Hepatocyte (in vitro differentiated cells): ENCODE results near the gene EXOC5. TPM values are rescaled to one million over a fixed set of nuclear protein-coding genes. Genes with fewer than 3 reads are reported as not detected.

Experiments
- DNase-seq: peaks from one replicate; pipeline ENCODE4 v3.0.0-alpha.2; 2016; ENCODE audit warnings: low spot score
- H2AFZ ChIP-seq: fragments of 200-600 bp; sonication (generic); 2 replicates; pipeline ENCODE4 v1.6.0; 2016; ENCODE audit warnings: antibody characterized with exemption, mild to moderate bottlenecking
- H3K27ac ChIP-seq: fragments of 200-600 bp; sonication (generic); 2 replicates; pipeline ENCODE4 v1.5.1; 2016; ENCODE audit warnings: mild to moderate bottlenecking
- H3K27me3 ChIP-seq: fragments of 200-600 bp; sonication (generic); 2 replicates; pipeline ENCODE4 v1.6.1; 2016
- H3K36me3 ChIP-seq: fragments of 200-600 bp; sonication (generic); replicated peaks from 2 replicates; pipeline ENCODE4 v1.5.1; 2016; ENCODE audit warnings: low read depth; ENCODE audit not compliant: insufficient read depth
- H3K4me1 ChIP-seq: fragments of 200-600 bp; sonication (generic); 2 replicates; pipeline ENCODE4 v1.5.1; 2016; ENCODE audit warnings: mild to moderate bottlenecking, moderate library complexity; ENCODE audit not compliant: insufficient read depth
- H3K4me2 ChIP-seq: fragments of 200-600 bp; sonication (generic); 2 replicates; pipeline ENCODE4 v1.6.0; 2016
- H3K4me3 ChIP-seq: fragments of 200-600 bp; sonication (generic); 2 replicates; pipeline ENCODE4 v1.5.1; 2016; ENCODE audit warnings: mild to moderate bottlenecking
- H3K79me2 ChIP-seq: fragments of 200-600 bp; sonication (generic); 2 replicates; pipeline ENCODE4 v1.6.0; 2017; ENCODE audit warnings: mild to moderate bottlenecking
- H3K9me2 ChIP-seq: fragments of 200-600 bp; sonication (generic); replicated peaks from 2 replicates; pipeline ENCODE4 v1.6.0; 2017; ENCODE audit warnings: mild to moderate bottlenecking; ENCODE audit not compliant: insufficient read depth
- H3K9me3 ChIP-seq: fragments of 200-600 bp; sonication (generic); 2 replicates; pipeline ENCODE4 v1.5.1; 2016; ENCODE audit warnings: low read depth, mild to moderate bottlenecking
- H4K20me1 ChIP-seq: fragments of 200-600 bp; sonication (generic); 2 replicates; pipeline ENCODE4 v1.6.0; 2016; ENCODE audit warnings: mild to moderate bottlenecking; ENCODE audit not compliant: insufficient read depth, poor library complexity, severe bottlenecking
- CTCF ChIP-seq: fragments of 200-600 bp; sonication (generic); IDR thresholded peaks from 2 replicates; pipeline ENCODE4 v1.5.1; 2016; ENCODE audit warnings: antibody characterized with exemption, mild to moderate bottlenecking; ENCODE audit not compliant: poor library complexity
- EZH2 ChIP-seq: fragments of 200-600 bp; sonication (generic); IDR thresholded peaks from 2 replicates; pipeline ENCODE4 v1.6.1; 2016; ENCODE audit warnings: antibody characterized with exemption, mild to moderate bottlenecking, borderline replicate concordance
- EZH2phosphoT487 ChIP-seq: fragments of 200-600 bp; sonication (generic); IDR thresholded peaks from one replicate; pipeline ENCODE4 v1.6.1; 2018; ENCODE audit warnings: antibody characterized with exemption, mild to moderate bottlenecking, low read depth, moderate library complexity; ENCODE audit not compliant: unreplicated experiment, severe bottlenecking
- WGBS: methylation state at CpG from one replicate; pipeline ENCODE4 v1.1.6; 2016; ENCODE audit warnings: low lambda C conversion rate; ENCODE audit errors: missing lambda C conversion rate; 5-methylcytosine and 5-hydroxymethylcytosine counted together
- polyA plus RNA-seq: library from polyadenylated mRNA; unstranded; fragments of >200 nt; fragmentation: Nextera tagmentation; extraction: Ambion mirVana; gene quantifications from 2 replicates; pipeline ENCODE4 v1.2.1, GENCODE V29; 2016
- total RNA-seq: library from RNA; depleted of rRNA; stranded (reverse); fragments of >200 nt; gene quantifications from 2 replicates; pipeline ENCODE4 v1.2.3, GENCODE V29; 2014

EXOC5 gene
- total and polyA plus RNA-seq, 2 experiments from 2014 or later, result 31.4 to 51.8 TPM

GRCh38 chr14:57274551-57274950 is 5.8 kb upstream of the EXOC5 start:
- no peaks in the 10 kb centered on the region for H3K9me2 ChIP-seq
- no peaks in the 10 kb centered on the region for H3K9me3 ChIP-seq
- DNase-seq, result no peak
- peaks cover 4% of the 10 kb centered on the region for H4K20me1 ChIP-seq
- no peaks in the 10 kb centered on the region for H3K4me1 ChIP-seq
- H3K79me2 ChIP-seq, result peaks cover 64% of the 10 kb centered on the region
- no peak overlapping the region for H3K4me3 ChIP-seq
- no peak overlapping the region for H3K4me2 ChIP-seq
- TF ChIP-seq CTCF (no peak), EZH2phosphoT487 (no peak), EZH2 (no peak)
- H3K36me3 ChIP-seq, result no peaks in the 10 kb centered on the region
- 95% methylated on average over 2 of the region's 2 CpGs for WGBS
- no peak overlapping the region for H3K27ac ChIP-seq
- no peak overlapping the region for H2AFZ ChIP-seq
- no peaks in the 10 kb centered on the region for H3K27me3 ChIP-seq

- Histone ChIP-seq H3K27ac (no peak overlapping the region), H3K9me2 (no peaks in the 10 kb centered on the region), H4K20me1 (peaks cover 4% of the 10 kb centered on the region), H3K4me2 (no peak overlapping the region), H3K36me3 (no peaks in the 10 kb centered on the region), H3K9me3 (no peaks in the 10 kb centered on the region), H3K4me3 (no peak overlapping the region), H2AFZ (no peak overlapping the region), H3K27me3 (no peaks in the 10 kb centered on the region), H3K4me1 (no peaks in the 10 kb centered on the region), H3K79me2 (peaks cover 64% of the 10 kb centered on the region)
- 76% methylated on average over 1 of the region's 1 CpG for WGBS
- TF ChIP-seq EZH2phosphoT487 (no peak), EZH2 (no peak), CTCF (no peak)
- DNase-seq, result no peak
Observed at GRCh38 chr14:57273236-57273635, 4.5 kb upstream of the EXOC5 start.

- Histone ChIP-seq H3K4me1 (peaks cover 7% of the 10 kb centered on the region), H3K36me3 (no peaks in the 10 kb centered on the region), H3K9me2 (no peaks in the 10 kb centered on the region), H3K4me2 (peak overlapping the region; percentile 72), H3K9me3 (no peaks in the 10 kb centered on the region), H3K27me3 (no peaks in the 10 kb centered on the region), H2AFZ (no peak overlapping the region), H3K79me2 (peaks cover 82% of the 10 kb centered on the region), H3K27ac (no peak overlapping the region), H3K4me3 (no peak overlapping the region), H4K20me1 (peaks cover 10% of the 10 kb centered on the region)
- TF ChIP-seq EZH2phosphoT487 (no peak), CTCF (no peak), EZH2 (no peak)
- WGBS, result 53% methylated on average over 2 of the region's 2 CpGs
- DNase-seq, result no peak
Observed at GRCh38 chr14:57266065-57266464, 2.6 kb downstream of the EXOC5 start.

- Histone ChIP-seq H2AFZ (no peak overlapping the region), H3K9me3 (no peaks in the 10 kb centered on the region), H3K27me3 (no peaks in the 10 kb centered on the region), H3K4me3 (no peak overlapping the region), H4K20me1 (peaks cover 14% of the 10 kb centered on the region), H3K4me1 (peaks cover 5% of the 10 kb centered on the region), H3K36me3 (no peaks in the 10 kb centered on the region), H3K9me2 (no peaks in the 10 kb centered on the region), H3K27ac (no peak overlapping the region), H3K79me2 (peaks cover 97% of the 10 kb centered on the region), H3K4me2 (no peak overlapping the region)
- DNase-seq, result no peak
- TF ChIP-seq CTCF, result no peak
- no peak for TF ChIP-seq EZH2
- no peak for TF ChIP-seq EZH2phosphoT487
Observed at GRCh38 chr14:57262117-57262516, 6.6 kb downstream of the EXOC5 start.
